Eye (tissue), 1 donor: ENCODE measurements around the gene CLDN3.
A peak's percentile ranks its signal among the peaks of the same experiment; 100 is the strongest.
"Not testable (repeated sequence)": the region's sequence is repeated elsewhere in the genome, so short reads cannot be mapped to it uniquely, and the experiment has no call there.

Experiments
- DNase-seq: peaks from one replicate; pipeline ENCODE4 v3.0.0-alpha.2; 2015

Gene CLDN3

GRCh38 chr7:73734619-73735527, 35.2 kb downstream of the CLDN3 start:
- peak; percentile 88 for DNase-seq

- no peak for DNase-seq
Measured at GRCh38 chr7:73732397-73732796, 37.7 kb downstream of the CLDN3 start.

GRCh38 chr7:73730485-73730884, 39.6 kb downstream of the CLDN3 start:
- peak; percentile 47 for DNase-seq

GRCh38 chr7:73728551-73728950, 41.5 kb downstream of the CLDN3 start:
- DNase-seq, result no peak

GRCh38 chr7:73727952-73728351, 42.1 kb downstream of the CLDN3 start:
- DNase-seq, result no peak

- no peak for DNase-seq
Measured at GRCh38 chr7:73726083-73726466, 44.0 kb downstream of the CLDN3 start.

GRCh38 chr7:73723813-73724212, 46.3 kb downstream of the CLDN3 start:
- no peak for DNase-seq

GRCh38 chr7:73722785-73723184, 47.3 kb downstream of the CLDN3 start:
- no peak for DNase-seq

GRCh38 chr7:73722182-73722581, 47.9 kb downstream of the CLDN3 start:
- not testable (repeated sequence) for DNase-seq

- DNase-seq, result no peak
Measured at GRCh38 chr7:73721377-73721817, 48.7 kb downstream of the CLDN3 start.

- DNase-seq, result not testable (repeated sequence)
Measured at GRCh38 chr7:73720443-73720842, 49.6 kb downstream of the CLDN3 start.

- DNase-seq, result no peak
Measured at GRCh38 chr7:73719806-73720169, 50.3 kb downstream of the CLDN3 start.
